Endothelial cell of hepatic sinusoid (primary cell): ENCODE measurements around the gene CAPZA1.

Experiments used
- in situ Hi-C: cut with HindIII; loops from 2 replicates; pipeline ENCODE4 v1.10.0; 2017; ENCODE audit warnings: low sequenced_read_pairs

CAPZA1 gene

DNA sequence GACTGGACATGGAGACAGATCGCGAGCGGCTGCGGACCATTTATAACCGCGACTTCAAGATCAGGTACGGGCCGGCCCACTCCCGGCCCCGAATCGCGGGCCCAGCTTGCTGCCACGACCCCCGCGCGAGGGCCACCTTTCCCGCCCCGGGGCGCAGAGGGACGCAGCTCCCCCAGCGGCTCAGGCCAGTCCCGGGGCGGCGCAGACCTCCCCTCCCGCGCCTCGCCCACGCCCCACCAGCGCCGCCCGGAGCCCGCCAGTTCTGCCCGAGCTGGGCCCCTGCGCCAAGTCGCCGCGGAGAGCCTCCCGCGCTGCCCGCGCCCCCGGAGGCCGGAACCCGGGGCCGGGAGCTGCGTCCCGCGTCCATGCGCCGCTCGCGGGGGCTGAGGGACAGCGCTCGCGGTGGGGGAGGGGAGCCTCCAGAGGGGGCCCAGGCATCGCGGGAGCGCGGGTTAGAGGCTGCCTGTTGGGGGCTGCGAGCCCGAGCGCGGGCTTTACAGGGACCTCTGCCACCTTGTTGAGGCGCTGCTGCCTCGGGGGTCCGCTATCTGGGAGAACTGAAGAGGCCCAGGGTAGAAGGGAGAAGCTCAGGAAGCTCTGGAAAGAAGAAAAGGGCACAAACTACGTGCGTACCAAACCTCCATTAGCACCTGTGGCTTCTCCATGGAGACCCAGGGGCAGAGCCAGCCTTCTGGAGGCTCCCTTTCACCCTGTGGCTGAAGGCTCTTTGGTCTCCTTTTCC, 55.5 kb downstream of the CAPZA1 start:
- in situ Hi-C loops = no loop called here

DNA sequence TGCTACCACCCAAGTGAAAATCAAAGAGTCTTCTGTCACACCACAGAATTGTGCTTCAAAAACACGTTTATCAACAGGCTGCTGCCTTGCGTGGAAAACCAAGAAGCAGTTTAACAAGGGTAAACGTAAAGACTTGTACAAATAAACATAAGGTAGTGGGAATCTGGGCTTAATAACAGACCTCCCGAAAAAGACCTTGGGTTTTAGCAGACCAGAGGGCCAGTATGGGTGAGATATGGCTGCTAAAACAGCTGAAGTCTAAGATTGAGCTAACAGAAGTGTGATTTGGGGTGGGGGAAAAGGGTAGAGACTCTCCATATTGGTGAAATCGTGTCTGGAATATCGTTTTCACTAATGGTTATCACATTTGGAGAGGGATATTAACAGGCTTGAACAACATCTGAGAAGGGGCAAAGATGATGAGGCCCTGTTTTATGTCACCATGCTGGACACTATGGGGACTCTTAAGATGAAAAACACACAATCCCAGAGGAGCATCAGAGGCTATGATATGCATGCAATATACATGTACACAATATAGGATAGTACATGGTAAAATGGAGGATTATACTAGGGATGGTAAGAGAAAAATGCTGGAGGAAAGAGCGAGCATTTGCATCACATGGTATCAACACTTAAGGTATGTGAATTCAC, 56.2 kb downstream of the CAPZA1 start:
- in situ Hi-C loops = no loop called here

DNA sequence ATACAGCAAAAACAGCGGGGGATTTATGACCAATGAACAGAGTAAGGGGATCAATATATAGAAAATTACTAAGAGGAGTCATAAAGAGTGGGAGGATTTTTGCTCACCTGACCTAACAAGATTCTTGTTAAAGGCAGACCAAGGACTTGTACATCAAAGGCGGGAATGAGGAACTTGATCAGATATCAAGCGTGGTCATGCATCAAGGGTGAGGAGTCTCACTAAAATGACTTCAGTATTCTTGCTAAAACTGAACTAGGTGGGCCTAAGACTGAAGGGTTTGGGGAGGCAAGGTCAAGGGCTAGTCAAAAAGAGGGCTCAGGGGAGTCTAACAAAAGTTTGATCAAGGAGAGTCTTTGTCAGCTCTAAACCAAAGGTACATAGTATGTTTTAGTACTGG, 56.9 kb downstream of the CAPZA1 start:
- in situ Hi-C loops = no loop called here

DNA sequence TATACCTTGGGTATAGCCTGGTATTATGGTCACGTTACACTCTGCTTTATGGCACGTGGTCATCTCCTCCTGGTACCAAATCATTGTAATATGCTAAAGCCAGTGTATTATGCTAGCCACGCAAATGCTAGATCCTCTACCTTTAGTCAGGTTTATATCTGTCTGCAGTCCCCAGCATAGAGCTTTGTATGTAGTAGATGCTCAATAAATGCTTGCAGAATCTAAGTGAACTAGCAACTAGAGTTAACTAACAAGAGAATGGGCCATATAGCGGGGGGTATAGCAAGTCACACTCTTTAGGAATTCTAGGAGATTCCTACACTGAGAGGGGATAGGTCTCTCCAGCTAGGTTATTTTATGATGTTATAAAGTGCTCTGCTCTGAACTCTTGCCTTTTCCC, 57.9 kb downstream of the CAPZA1 start:
- in situ Hi-C loops = no loop called here

DNA sequence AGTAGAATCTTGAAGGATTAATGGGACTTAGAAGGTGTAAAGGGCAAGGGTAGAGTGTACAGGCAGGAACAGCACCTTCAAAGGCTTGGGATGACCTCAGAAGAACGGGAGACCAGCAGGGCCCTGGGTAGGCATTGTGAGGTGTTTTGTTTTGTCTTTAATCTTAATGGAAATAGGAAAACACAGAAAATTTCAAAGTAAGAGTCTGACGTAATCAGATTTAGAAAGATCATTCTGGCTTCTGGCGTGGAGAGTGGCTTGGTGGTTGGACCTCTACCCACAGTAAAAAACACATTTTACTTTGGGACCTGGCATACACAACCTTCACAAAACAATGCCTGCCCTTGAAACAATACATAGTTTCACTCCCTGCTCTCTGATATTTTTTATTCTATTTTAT, 59.0 kb downstream of the CAPZA1 start:
- in situ Hi-C loops = no loop called here

DNA sequence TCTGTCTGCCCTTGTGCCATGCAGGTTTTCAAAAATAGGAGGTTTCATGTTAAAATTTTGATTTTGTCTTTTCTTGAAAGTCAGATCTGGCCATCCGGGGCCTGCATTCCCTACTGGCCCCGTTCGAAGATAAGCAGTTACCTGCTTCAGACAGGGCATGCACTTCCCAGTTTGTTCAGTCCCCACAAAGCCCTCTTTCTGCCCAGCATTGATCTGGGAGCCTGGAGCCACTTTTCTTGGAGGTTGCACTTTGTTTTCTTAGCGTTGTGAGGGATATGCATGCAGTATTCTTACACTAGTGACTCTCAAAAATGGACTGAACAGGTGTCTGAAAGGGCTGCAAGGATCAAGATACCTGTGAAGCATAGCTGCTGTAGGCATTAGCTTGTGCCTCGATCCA, 66.3 kb downstream of the CAPZA1 start:
- in situ Hi-C loops = no loop called here

DNA sequence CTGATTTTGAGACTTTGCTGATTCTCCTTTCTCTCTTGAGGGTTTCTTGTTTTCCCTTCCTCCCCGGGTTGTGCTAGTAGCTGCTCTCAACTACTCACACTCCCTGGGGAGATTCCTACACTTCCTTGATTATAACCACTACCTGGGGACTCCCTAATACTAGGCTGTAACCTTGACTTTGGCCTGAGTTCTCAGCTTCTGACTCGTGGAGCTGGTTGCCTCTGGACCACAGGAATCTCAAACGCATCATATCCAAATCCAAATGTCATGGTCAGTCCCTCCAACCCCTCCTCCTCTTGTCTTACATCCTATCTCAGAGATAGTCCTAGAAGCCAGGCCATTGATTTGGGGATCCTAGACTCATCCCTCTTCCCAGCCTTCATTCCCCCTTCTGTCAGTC, 66.8 kb downstream of the CAPZA1 start:
- in situ Hi-C loops = no loop called here

DNA sequence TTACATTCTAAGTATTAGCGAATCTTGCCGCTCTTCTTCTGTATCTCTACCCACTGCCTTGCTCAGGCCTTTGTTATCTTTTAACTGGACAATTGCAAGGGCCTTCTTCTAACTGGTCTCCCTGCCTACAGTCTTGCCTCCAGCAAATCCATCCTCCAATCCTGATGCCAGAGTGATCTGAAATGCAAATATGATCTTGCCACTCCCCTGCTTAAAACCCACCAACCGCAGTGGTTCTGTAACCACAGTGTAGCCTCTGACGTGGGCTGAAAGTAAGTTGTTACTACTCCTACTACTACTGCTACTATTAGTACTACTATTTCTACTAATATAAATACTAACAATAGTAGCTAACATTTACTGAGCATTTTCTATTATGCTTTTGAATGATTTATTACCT, 67.2 kb downstream of the CAPZA1 start:
- in situ Hi-C loops = no loop called here

DNA sequence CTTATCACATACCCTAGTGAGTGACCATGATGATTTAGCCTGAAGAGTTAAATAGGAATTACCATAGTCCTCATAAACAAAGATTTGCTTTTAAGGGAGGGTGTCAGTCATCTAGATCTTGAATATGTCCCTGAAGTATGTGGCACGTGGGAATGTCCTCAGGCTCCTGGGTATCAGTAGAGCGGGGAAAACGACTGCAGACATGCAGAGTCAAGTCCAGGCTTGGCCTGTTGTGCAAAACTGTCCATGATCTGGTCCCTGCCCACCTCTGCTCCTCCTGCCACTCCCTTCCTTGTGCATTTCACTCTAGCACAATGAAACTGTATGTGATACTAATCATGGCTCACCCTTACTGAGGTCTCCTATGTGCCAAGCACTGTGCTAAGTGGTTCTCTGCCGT, 67.7 kb downstream of the CAPZA1 start:
- in situ Hi-C loops = no loop called here

DNA sequence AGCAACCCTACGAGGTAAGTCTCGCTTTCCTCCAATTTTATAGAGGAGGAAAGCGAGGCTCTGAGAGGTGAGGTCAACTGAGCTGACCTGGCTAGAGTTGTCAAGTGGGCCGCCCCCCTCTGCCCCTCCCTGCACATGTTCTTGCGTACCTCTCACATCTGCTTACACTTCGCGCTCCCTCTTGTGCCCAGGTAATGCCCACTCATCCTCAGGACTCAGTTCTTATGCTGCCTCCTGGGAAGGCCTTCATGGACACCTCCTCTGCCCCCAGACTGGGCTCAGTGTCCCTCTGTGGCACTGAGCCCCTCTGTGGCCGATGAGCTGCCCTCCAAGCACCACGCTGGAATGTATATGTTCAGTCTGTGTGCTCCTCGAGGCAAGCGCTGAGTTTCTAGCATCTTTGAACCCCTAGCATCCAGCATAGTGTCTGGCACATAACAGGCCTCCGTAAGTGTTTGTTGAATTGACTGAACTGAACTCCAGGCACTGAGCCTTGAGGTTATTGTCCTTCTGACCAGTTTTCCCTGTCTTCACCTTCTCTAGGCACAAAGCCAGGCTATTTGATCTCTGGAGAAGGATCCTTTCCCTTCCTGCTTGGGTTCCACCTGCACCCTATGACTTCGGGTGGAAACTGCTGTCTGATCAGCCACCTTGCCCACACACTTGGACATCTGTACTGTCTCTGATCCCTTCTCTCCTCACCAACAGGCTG, 68.3 kb downstream of the CAPZA1 start:
- in situ Hi-C loops = no loop called here

DNA sequence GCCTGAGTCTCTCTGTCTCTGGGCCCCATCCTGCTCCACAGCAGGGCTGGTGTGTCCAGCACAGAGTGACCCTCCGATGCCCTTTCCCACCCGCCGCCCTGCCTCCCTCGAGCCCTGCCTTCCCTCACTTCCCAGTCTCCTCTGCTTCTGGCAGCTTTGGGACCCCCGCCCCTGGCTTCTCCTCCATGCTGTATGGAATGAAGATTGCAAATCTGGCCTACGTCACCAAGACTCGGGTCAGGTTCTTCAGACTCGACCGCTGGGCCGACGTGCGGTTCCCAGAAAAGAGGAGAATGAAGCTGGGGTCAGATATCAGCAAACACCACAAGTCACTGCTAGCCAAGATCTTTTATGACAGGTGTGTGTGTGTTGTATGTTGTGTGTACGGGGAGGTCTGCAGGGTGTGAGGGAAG, 69.2 kb downstream of the CAPZA1 start:
- in situ Hi-C loops = no loop called here

DNA sequence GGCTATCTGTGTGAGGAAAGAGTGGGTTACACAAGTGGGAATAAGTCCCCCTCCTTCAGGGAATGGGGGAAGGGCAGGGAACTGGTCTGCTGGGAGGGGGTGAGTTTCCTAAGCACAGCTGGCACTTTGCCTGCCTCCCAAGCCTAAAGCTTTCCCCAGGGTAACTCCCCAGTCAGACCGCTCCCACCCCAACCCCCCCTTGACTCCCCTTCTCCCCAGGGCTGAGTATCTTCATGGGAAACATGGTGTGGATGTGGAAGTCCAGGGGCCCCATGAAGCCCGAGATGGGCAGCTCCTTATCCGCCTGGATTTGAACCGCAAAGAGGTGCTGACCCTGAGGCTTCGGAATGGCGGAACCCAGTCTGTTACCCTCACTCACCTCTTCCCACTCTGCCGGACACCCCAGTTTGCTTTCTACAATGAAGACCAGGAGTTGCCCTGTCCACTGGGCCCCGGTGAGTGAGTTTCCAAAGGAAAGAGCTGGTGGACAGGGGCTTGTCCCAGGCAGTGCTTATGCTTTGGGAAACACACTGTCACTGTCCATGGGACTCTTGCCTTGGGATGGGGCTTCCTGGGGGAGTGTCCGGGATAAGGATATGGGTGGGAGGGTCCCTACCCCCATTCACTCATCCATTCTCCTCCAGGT, 69.7 kb downstream of the CAPZA1 start:
- in situ Hi-C loops = no loop called here

DNA sequence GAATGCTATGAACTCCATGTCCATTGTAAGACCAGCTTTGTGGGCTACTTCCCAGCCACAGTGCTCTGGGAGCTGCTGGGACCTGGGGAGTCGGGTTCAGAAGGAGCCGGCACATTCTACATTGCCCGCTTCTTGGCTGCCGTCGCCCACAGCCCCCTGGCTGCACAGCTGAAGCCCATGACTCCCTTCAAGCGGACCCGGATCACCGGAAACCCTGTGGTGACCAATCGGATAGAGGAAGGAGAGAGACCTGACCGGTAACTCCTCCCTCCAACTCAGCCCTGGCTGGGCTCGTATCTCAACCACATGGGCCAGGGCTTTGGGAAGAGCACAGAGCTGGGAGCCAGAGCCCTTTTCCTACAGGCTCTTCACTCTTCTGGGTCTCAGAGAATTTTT, 70.2 kb downstream of the CAPZA1 start:
- in situ Hi-C loops = no loop called here

DNA sequence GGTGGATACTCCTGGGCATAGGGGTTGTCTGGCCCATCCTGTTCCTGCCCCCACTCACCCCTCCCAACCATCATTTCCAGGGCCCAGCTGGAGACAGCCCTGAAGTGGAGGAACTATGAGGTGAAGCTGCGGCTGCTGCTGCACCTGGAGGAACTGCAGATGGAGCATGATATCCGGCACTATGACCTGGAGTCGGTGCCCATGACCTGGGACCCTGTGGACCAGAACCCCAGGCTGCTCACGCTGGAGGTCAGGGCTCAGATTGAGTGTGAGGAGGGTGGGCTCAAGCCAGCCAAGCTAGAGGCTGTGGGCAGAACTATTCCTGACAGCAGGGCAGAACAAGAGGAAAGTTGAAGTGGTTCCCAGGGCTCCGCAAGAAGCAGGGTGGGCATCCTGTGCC, 73.0 kb downstream of the CAPZA1 start:
- in situ Hi-C loops = no loop called here

DNA sequence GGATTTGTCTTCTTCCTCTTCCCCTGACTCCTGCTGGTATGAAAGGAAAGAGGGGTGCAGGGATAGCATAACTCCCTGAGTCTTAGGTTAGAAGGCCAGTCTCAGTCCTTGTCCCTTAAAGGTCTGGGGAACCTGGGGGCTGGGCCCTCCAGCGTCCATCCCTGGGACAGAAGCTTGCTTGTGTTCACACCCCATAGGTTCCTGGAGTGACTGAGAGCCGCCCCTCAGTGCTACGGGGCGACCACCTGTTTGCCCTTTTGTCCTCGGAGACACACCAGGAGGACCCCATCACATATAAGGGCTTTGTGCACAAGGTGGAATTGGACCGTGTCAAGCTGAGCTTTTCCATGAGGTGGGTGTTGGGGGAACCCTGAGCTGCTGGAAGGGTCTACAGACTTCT, 74.2 kb downstream of the CAPZA1 start:
- in situ Hi-C loops = no loop called here

DNA sequence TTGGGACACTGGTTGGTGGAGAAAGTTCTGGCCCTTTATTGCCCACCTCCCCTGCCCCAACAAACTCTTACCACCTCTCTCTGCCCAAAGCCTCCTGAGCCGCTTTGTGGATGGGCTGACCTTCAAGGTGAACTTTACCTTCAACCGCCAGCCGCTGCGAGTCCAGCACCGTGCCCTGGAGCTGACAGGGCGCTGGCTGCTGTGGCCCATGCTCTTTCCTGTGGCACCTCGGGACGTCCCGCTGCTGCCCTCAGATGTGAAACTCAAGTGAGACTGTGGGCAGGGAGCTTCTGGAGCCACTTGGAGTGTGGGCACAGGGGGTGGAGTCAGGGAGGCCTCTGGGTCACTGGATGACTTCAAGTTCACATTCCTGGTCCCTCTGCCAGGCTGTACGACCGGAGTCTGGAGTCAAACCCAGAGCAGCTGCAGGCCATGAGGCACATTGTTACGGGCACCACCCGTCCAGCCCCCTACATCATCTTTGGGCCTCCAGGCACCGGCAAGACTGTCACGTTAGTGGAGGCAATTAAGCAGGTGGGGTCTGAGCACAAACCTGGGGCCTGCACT, 74.8 kb downstream of the CAPZA1 start:
- in situ Hi-C loops = no loop called here

DNA sequence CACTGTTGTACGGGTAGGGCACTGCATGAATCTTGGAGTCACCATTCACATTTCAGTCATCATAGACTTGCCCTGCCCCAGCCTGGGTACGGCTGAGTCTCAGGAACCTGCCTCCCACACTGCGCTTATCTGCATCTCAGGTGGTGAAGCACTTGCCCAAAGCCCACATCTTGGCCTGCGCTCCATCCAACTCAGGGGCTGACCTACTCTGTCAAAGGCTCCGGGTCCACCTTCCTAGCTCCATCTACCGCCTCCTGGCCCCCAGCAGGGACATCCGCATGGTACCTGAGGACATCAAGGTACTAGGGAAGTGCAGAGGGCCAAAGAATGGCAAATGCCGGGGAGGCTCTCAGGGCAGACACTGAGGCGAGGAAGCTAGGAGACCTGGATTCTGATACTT, 75.6 kb downstream of the CAPZA1 start:
- in situ Hi-C loops = no loop called here

DNA sequence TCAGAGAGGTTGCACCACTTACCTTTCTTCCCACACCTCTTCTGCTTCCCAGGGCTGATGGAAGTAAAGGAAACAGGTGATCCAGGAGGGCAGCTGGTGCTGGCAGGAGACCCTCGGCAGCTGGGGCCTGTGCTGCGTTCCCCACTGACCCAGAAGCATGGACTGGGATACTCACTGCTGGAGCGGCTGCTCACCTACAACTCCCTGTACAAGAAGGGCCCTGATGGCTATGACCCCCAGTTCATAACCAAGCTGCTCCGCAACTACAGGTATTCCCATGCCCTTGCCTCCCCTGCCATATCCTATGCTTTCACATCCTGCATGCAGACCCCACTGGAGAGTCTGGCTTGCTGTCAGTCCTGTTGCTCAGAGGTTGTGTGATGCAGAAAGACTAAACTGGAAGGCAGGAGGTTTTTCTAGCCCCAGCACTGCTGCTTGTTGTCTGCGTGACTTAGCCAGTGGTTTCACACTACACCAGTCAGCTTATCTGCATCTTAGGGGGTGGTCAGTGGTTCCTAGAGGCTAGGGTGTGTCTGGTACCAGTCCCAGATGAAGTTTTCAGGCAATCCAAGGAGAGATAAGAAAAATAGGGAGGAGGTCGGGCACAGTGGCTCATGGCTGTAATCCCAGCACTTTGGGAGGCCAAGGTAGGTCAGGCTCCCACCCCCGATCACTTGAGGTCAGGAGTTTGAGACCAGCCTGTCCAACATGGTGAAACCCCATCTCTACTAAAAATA, 77.1 kb downstream of the CAPZA1 start:
- in situ Hi-C loops = no loop called here

DNA sequence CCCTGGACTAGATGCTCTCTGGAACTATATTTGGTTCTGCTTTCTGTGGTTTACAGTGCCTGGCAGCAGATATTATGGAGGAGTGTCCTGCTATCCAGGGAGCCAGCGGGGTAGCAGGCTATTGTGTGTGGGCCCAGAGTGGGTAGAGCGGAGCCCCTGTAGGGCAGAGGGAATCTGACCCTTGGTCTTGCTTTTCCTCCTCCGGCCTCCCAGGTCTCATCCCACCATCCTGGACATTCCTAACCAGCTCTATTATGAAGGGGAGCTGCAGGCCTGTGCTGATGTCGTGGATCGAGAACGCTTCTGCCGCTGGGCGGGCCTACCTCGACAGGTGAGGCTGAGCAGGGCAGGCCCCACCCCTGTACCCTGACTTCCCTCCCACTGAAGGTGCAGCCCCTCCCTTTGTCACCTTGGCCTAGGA, 78.2 kb downstream of the CAPZA1 start:
- in situ Hi-C loops = no loop called here
